Measurements from ENCODE around the gene GCSAML. TPM values are rescaled to one million over a fixed set of nuclear protein-coding genes. Genes with fewer than 3 reads are reported as not detected.

GCSAML gene
- total RNA-seq, 1 experiment from 2014 or later = not detected

DNA sequence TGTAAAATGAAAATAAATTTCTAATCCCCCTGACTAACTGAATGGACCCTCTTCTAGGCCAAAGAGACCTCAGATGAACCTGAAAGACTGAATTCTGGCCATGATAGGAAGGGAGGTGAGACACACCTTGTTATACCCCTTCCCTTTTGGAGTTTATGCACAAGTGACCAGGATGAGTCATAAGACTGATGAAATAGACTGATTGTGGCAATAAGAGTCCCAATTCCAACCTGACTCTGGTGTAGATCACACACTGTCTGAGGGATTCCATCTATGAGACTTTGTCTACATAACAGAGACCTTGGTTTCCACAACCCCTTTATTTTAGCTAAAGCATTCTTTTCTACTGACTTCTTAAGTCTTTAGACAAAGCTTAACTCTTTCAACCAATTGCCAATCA is 25.7 kb downstream of the GCSAML start:
- ATAC-seq (no peak), DNase-seq (ENCODE audit: low read depth, low spot score) (no peak)
- Histone ChIP-seq H3K9me2 (ENCODE audit: insufficient read depth) (no peaks in the 10 kb centered on the region), H3K4me1 (ENCODE audit: control insufficient read depth in 1 of 2, insufficient read depth in 2 of 2, low read length in 2 of 2) (no peaks in the 10 kb centered on the region), H3K36me3 (ENCODE audit: control insufficient read depth in 1 of 2, insufficient read depth in 2 of 2, low read length in 2 of 2) (no peaks in the 10 kb centered on the region), H3K4me3 (replicated peaks in 1 of 2; ENCODE audit: low read depth in 1 of 2, low read length in 2 of 2) (no peak overlapping the region), H4K20me1 (ENCODE audit: insufficient read depth) (no peaks in the 10 kb centered on the region), H3K27me3 (ENCODE audit: insufficient read depth, low read length) (no peaks in the 10 kb centered on the region), H3K9ac (ENCODE audit: low read length) (no peak overlapping the region), H3K27ac (ENCODE audit: low read depth, low read length) (no peak overlapping the region), H3K79me2 (ENCODE audit: insufficient read depth, low read length) (no peaks in the 10 kb centered on the region), H2AFZ (ENCODE audit: low read depth, low read length, poor library complexity, severe bottlenecking) (no peak overlapping the region), H3K4me2 (ENCODE audit: low read length) (no peak overlapping the region), H3K9me3 (ENCODE audit: control insufficient read depth in 1 of 2, insufficient read depth in 1 of 2, low read depth in 1 of 2, low read length in 2 of 2) (no peaks in the 10 kb centered on the region)
- RAD21 ChIA-PET (ENCODE audit: low non-redundant PET in 1 of 2, low total read pairs in 2 of 2, uncharacterized antibody in 2 of 2, unreplicated experiment in 2 of 2) = no interaction called here
- no TSS peak for BruUV-seq (replicated peaks)
- CTCF ChIA-PET = no interaction called here
- TF ChIP-seq, protein P1, sequence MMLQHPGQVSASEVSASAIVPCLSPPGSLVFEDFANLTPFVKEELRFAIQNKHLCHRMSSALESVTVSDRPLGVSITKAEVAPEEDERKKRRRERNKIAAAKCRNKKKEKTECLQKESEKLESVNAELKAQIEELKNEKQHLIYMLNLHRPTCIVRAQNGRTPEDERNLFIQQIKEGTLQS (IDR thresholded peaks at IDR 0.05) = no peak
- TF ChIP-seq POLR2A (IDR thresholded peaks at IDR 0.05; ENCODE audit: borderline replicate concordance, extremely low read depth, insufficient read depth, insufficient read length) = no peak
- TF ChIP-seq, protein P2, sequence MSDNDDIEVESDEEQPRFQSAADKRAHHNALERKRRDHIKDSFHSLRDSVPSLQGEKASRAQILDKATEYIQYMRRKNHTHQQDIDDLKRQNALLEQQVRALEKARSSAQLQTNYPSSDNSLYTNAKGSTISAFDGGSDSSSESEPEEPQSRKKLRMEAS (IDR thresholded peaks at IDR 0.05) = no peak
- TF ChIP-seq EGR1 (IDR thresholded peaks at IDR 0.05; ENCODE audit: low read depth) = no peak
- TF ChIP-seq ZFX (IDR thresholded peaks at IDR 0.05) = no peak
- no peak for TF ChIP-seq POLR2AphosphoS5 (IDR thresholded peaks at IDR 0.05; ENCODE audit: low read depth, low read length)
- no peak for TF ChIP-seq FOSL1 (IDR thresholded peaks at IDR 0.05; ENCODE audit: low read depth)
- intact Hi-C loops (cut with micrococcal nuclease) = loop anchor here (10.0 kb wide), 1 partner anchor 420 kb away; no protein-coding TSS in a partner anchor
- POLR2A ChIA-PET = no interaction called here

DNA sequence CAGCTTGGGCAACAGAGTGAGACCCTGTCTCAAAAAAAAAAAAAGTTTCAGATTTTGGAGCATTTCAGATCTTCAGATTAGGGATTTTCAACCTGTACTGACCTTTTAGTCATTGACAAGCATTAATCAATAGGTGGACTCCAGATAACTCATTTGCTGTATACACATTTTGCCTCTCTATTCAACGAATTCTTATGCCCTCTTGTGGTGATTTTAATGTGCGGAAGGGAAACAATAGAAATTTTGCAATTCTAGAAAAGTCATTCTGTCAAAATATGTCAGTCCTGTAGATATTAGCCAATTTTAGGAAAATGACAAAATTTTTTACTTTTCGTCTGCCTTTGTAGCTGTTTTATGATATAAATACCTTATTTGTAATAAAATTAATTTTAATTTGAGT is 27.6 kb downstream of the GCSAML start:
- ATAC-seq = no peak
- Histone ChIP-seq H3K9me2 (ENCODE audit: insufficient read depth) (no peaks in the 10 kb centered on the region), H3K9ac (ENCODE audit: low read length) (no peak overlapping the region), H3K36me3 (ENCODE audit: control insufficient read depth in 1 of 2, insufficient read depth in 2 of 2, low read length in 2 of 2) (no peaks in the 10 kb centered on the region), H3K27me3 (ENCODE audit: insufficient read depth, low read length) (no peaks in the 10 kb centered on the region), H3K79me2 (ENCODE audit: insufficient read depth, low read length) (no peaks in the 10 kb centered on the region), H3K4me1 (ENCODE audit: control insufficient read depth in 1 of 2, insufficient read depth in 2 of 2, low read length in 2 of 2) (no peaks in the 10 kb centered on the region), H3K4me3 (replicated peaks in 1 of 2; ENCODE audit: low read depth in 1 of 2, low read length in 2 of 2) (no peak overlapping the region), H4K20me1 (ENCODE audit: insufficient read depth) (no peaks in the 10 kb centered on the region), H3K4me2 (ENCODE audit: low read length) (no peak overlapping the region), H2AFZ (ENCODE audit: low read depth, low read length, poor library complexity, severe bottlenecking) (no peak overlapping the region), H3K27ac (ENCODE audit: low read depth, low read length) (no peak overlapping the region), H3K9me3 (ENCODE audit: control insufficient read depth in 1 of 2, insufficient read depth in 1 of 2, low read depth in 1 of 2, low read length in 2 of 2) (no peaks in the 10 kb centered on the region)
- TF ChIP-seq JUND (IDR thresholded peaks at IDR 0.05) (no peak), TCF7L2 (IDR thresholded peaks at IDR 0.05; ENCODE audit: borderline replicate concordance, extremely low read depth, insufficient read depth, insufficient read length) (no peak), EGR1 (IDR thresholded peaks at IDR 0.05; ENCODE audit: low read depth) (no peak), SIN3A (IDR thresholded peaks at IDR 0.05; ENCODE audit: low read depth) (no peak), SRF (IDR thresholded peaks at IDR 0.05; ENCODE audit: low read depth) (no peak), RAD21 (IDR thresholded peaks at IDR 0.05; ENCODE audit: low read depth) (peak; percentile 57)
- TF ChIP-seq, protein P1 (IDR thresholded peaks at IDR 0.05) = no peak
- TF ChIP-seq, protein P3, sequence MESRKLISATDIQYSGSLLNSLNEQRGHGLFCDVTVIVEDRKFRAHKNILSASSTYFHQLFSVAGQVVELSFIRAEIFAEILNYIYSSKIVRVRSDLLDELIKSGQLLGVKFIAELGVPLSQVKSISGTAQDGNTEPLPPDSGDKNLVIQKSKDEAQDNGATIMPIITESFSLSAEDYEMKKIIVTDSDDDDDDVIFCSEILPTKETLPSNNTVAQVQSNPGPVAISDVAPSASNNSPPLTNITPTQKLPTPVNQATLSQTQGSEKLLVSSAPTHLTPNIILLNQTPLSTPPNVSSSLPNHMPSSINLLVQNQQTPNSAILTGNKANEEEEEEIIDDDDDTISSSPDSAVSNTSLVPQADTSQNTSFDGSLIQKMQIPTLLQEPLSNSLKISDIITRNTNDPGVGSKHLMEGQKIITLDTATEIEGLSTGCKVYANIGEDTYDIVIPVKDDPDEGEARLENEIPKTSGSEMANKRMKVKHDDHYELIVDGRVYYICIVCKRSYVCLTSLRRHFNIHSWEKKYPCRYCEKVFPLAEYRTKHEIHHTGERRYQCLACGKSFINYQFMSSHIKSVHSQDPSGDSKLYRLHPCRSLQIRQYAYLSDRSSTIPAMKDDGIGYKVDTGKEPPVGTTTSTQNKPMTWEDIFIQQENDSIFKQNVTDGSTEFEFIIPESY (IDR thresholded peaks at IDR 0.05; ENCODE audit: extremely low read depth, insufficient replicate concordance, low read length) = no peak
- TF ChIP-seq, protein P4, sequence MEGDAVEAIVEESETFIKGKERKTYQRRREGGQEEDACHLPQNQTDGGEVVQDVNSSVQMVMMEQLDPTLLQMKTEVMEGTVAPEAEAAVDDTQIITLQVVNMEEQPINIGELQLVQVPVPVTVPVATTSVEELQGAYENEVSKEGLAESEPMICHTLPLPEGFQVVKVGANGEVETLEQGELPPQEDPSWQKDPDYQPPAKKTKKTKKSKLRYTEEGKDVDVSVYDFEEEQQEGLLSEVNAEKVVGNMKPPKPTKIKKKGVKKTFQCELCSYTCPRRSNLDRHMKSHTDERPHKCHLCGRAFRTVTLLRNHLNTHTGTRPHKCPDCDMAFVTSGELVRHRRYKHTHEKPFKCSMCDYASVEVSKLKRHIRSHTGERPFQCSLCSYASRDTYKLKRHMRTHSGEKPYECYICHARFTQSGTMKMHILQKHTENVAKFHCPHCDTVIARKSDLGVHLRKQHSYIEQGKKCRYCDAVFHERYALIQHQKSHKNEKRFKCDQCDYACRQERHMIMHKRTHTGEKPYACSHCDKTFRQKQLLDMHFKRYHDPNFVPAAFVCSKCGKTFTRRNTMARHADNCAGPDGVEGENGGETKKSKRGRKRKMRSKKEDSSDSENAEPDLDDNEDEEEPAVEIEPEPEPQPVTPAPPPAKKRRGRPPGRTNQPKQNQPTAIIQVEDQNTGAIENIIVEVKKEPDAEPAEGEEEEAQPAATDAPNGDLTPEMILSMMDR (IDR thresholded peaks at IDR 0.05 in 2 of 3, conservative IDR thresholded peaks at IDR 0.05 in 1 of 3; ENCODE audit: borderline replicate concordance in 1 of 3, insufficient read depth in 1 of 3, low read depth in 2 of 3, low read length in 2 of 3) = peak; percentile 29 to 49 (median 38); a peak in 4 of 6 replicates
- ChIA-PET RAD21 (ENCODE audit: low non-redundant PET in 1 of 2, low total read pairs in 2 of 2, uncharacterized antibody in 2 of 2, unreplicated experiment in 2 of 2) (no interaction called here), POLR2A (no interaction called here), CTCF (no interaction called here)
- BruUV-seq (replicated peaks) = no TSS peak
- intact Hi-C loops (cut with micrococcal nuclease) = loop anchor here (1.0 to 10.0 kb wide), 2 partner anchors 186 to 422 kb away; no protein-coding TSS in a partner anchor
- peak; percentile 4 for DNase-seq (ENCODE audit: low read depth, low spot score)

All from HCT116 (cell line).